Endodermal cell (in vitro differentiated cells): ENCODE measurements around the gene MTMR3. TPM values are rescaled to one million over a fixed set of nuclear protein-coding genes. Genes with fewer than 3 reads are reported as not detected.

Experiments
- DNase-seq: peaks from one replicate; pipeline ENCODE4 v3.0.0-alpha.2; 2017
- H3K27ac ChIP-seq: 2 replicates; pipeline ENCODE4 v1.5.1; 2013; ENCODE audit warnings: mild to moderate bottlenecking, low read depth, low read length, moderate library complexity
- H3K27me3 ChIP-seq: 2 replicates; pipeline ENCODE4 v1.6.1; 2013; ENCODE audit warnings: mild to moderate bottlenecking, low read length, moderate library complexity; ENCODE audit not compliant: insufficient read depth, control insufficient read depth, poor library complexity, severe bottlenecking
- H3K36me3 ChIP-seq: 2 replicates; pipeline ENCODE4 v1.7.0; 2013; ENCODE audit warnings: mild to moderate bottlenecking, low read length, moderate library complexity; ENCODE audit not compliant: control insufficient read depth, insufficient read depth
- H3K4me1 ChIP-seq: one replicate; pipeline ENCODE4 v1.7.0; 2013; ENCODE audit warnings: low read length; ENCODE audit not compliant: control insufficient read depth, insufficient read depth
- H3K4me3 ChIP-seq: 2 replicates; pipeline ENCODE4 v1.5.1; 2013; ENCODE audit warnings: mild to moderate bottlenecking, low read length, moderate library complexity
- H3K9ac ChIP-seq: 2 replicates; pipeline ENCODE4 v1.6.1; 2013; ENCODE audit warnings: mild to moderate bottlenecking, low read length, moderate library complexity; ENCODE audit not compliant: poor library complexity, severe bottlenecking; ENCODE audit errors: extremely low read depth
- H3K9me3 ChIP-seq: 2 replicates; pipeline ENCODE4 v1.6.1; 2013; ENCODE audit warnings: mild to moderate bottlenecking, low read length, moderate library complexity; ENCODE audit not compliant: control insufficient read depth
- H3K27ac Mint-ChIP-seq: 2 replicates; pipeline ENCODE4 v1.8.0; 2020; ENCODE audit warnings: mixed read lengths
- H3K27me3 Mint-ChIP-seq: 2 replicates; pipeline ENCODE4 v1.8.0; 2021; ENCODE audit warnings: mild to moderate bottlenecking, mixed read lengths; ENCODE audit not compliant: insufficient read depth
- H3K36me3 Mint-ChIP-seq: 2 replicates; pipeline ENCODE4 v1.8.0; 2020; ENCODE audit warnings: low read depth, mixed read lengths
- H3K4me1 Mint-ChIP-seq: 2 replicates; pipeline ENCODE4 v1.8.0; 2020; ENCODE audit warnings: mixed read lengths
- H3K4me3 Mint-ChIP-seq: 2 replicates; pipeline ENCODE4 v1.8.0; 2020; ENCODE audit warnings: mild to moderate bottlenecking, moderate library complexity, mixed read lengths
- H3K9me3 Mint-ChIP-seq: 2 replicates; pipeline ENCODE4 v1.8.0; 2020; ENCODE audit warnings: mild to moderate bottlenecking, mixed read lengths
- WGBS, 2 experiments: methylation state at CpG; one replicate each; pipeline versions ENCODE4 v1.1.5 to v1.1.7; 2013; ENCODE audit warnings: missing lambda C conversion rate in 2 of 2, mixed read lengths in 1 of 2; ENCODE audit not compliant: insufficient coverage in 1 of 2, insufficient read length in 1 of 2; 5-methylcytosine and 5-hydroxymethylcytosine counted together
- total RNA-seq, 2 donors: library from RNA; stranded (reverse); fragmentation: NEBNext Ultra II Directional in 1 of 2; extraction: Animal tissue kit (Norgen Biotek cat#: 25700) in 1 of 2; gene quantifications; 2 replicates in 1 of 2; 3 replicates in 1 of 2; pipeline ENCODE4 v1.2.1, GENCODE V29; 2021
- TF ChIP-seq, protein P1 (sequence below): fragments of 200-600 bp; sonication (generic); conservative IDR thresholded peaks from 2 replicates; pipeline ENCODE4 v1.5.0; 2021; ENCODE audit warnings: antibody characterized with exemption, mild to moderate bottlenecking

MTMR3 gene
- total RNA-seq, 2 donors from 2014 or later = 30.9 to 41.3 TPM

DNA sequence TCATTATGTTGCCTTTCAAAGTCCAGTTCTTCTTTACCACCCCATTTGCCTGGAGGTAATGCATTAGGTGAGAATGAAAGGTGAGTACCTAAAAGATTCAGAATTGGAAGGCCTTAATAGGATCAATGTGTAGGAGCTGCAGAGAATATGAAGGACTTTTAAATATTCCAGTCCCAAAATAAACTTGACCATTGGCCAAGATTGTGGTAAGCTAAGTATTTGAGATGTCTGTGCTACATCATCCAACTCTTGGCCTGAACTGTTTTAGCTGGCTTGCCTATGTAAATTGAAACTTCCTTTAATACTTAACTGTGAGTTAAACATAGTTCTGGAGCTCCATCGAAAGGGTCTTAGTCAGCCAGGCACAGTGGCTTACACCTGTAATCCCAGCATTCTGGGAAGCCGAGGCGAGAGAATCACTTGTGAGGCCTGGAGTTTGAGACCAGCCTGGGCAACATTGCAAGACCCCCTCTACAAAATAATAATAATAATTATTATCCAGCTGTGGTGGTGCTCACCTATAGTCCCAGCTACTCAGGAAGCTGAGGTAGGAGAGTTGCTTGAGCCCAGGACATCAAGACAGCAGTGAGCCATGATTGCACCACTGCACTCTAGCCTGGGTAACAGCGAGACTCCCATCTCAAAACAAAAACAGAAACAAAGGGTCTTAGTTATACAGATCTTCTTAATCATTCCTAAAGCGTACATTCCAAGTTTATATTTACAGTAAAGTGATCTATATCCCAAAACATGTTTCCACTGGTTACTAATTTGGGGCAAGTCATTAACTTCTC lies 29.8 kb downstream of the MTMR3 start:
- Mint-ChIP-seq H3K4me1 (peaks cover 36% of the 10 kb centered on the region), H3K27ac (no peak overlapping the region), H3K27me3 (no peaks in the 10 kb centered on the region), H3K9me3 (no peaks in the 10 kb centered on the region), H3K4me3 (no peak overlapping the region), H3K36me3 (no peaks in the 10 kb centered on the region)
- H3K9ac ChIP-seq = no peak overlapping the region
- TF ChIP-seq, protein P1, sequence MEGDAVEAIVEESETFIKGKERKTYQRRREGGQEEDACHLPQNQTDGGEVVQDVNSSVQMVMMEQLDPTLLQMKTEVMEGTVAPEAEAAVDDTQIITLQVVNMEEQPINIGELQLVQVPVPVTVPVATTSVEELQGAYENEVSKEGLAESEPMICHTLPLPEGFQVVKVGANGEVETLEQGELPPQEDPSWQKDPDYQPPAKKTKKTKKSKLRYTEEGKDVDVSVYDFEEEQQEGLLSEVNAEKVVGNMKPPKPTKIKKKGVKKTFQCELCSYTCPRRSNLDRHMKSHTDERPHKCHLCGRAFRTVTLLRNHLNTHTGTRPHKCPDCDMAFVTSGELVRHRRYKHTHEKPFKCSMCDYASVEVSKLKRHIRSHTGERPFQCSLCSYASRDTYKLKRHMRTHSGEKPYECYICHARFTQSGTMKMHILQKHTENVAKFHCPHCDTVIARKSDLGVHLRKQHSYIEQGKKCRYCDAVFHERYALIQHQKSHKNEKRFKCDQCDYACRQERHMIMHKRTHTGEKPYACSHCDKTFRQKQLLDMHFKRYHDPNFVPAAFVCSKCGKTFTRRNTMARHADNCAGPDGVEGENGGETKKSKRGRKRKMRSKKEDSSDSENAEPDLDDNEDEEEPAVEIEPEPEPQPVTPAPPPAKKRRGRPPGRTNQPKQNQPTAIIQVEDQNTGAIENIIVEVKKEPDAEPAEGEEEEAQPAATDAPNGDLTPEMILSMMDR = no peak
- H3K4me1 ChIP-seq = peaks cover under 1% of the 10 kb centered on the region
- DNase-seq = no peak
- 87 to 97% methylated on average over 3 to 5 of the region's 5 CpGs for WGBS, 2 experiments
- no peaks in the 10 kb centered on the region for H3K9me3 ChIP-seq
- H3K36me3 ChIP-seq = no peaks in the 10 kb centered on the region
- no peaks in the 10 kb centered on the region for H3K27me3 ChIP-seq
- H3K4me3 ChIP-seq = no peak overlapping the region
- H3K27ac ChIP-seq = no peak overlapping the region

DNA sequence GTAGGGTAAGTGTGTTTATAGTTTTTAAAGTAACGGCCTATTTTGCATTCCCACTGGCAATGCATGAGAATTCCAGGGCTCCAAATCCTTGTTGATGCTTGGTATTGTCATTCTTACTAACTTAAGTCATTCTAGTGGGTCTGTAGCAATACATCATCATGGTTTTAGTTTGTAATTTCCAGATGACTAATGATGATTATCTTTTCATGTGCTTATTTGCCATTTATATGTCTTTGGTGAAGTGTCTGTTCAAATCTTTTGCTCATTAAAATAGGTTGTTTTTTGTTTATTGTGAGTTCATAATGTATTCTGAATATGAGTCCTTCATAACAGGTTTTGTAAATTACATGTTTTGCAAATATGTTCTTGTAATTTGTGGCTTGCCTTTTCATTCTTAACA lies 31.2 kb downstream of the MTMR3 start:
- Histone ChIP-seq H3K4me3 (no peak overlapping the region), H3K4me1 (no peaks in the 10 kb centered on the region), H3K36me3 (no peaks in the 10 kb centered on the region), H3K9ac (no peak overlapping the region), H3K27ac (no peak overlapping the region), H3K27me3 (no peaks in the 10 kb centered on the region), H3K9me3 (no peaks in the 10 kb centered on the region)
- Mint-ChIP-seq H3K9me3 (no peaks in the 10 kb centered on the region), H3K4me3 (peak overlapping the region; percentile 40), H3K4me1 (peaks cover 29% of the 10 kb centered on the region), H3K36me3 (no peaks in the 10 kb centered on the region), H3K27ac (peak overlapping the region; percentile 89), H3K27me3 (no peaks in the 10 kb centered on the region)
- no peak for DNase-seq
- WGBS, 2 experiments = 41 to 50% methylated on average over 1 of the region's 1 CpG
- TF ChIP-seq, protein P1 = no peak

DNA sequence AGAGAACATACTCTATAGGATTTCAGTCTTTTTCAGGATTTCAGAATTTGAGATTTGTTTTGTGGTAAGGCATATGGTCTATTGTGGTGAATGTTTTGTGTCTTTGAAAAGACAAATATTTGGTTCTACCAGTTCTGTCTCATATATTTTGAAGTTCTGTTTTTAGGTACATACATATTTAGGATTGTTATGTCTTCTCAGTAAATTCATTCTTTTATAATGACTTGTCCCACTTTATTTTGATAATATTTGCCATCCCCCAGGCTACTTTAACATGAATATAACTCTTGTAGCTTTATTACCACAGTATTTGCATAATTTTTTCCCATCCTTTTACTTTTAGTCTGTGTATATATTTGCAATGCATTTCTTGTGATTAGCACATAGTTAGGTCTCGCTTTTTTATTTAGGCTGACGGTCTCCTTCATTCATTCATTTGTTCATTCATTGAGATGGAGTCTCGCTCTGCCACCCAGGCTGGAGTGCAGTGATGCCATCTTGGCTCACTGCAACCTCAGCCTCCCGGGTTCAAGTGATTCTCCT lies 32.1 kb downstream of the MTMR3 start:
- H3K9me3 Mint-ChIP-seq = no peaks in the 10 kb centered on the region
- Histone ChIP-seq H3K27me3 (no peaks in the 10 kb centered on the region), H3K9me3 (no peaks in the 10 kb centered on the region), H3K36me3 (no peaks in the 10 kb centered on the region), H3K9ac (no peak overlapping the region), H3K4me3 (no peak overlapping the region), H3K27ac (no peak overlapping the region), H3K4me1 (no peaks in the 10 kb centered on the region)
- DNase-seq = no peak
- TF ChIP-seq, protein P1 = no peak
- H3K4me3 Mint-ChIP-seq = no peak overlapping the region
- H3K4me1 Mint-ChIP-seq = peaks cover 29% of the 10 kb centered on the region
- 93 to 100% methylated on average over 4 of the region's 4 CpGs for WGBS, 2 experiments
- peak overlapping the region; percentile 74 for H3K27ac Mint-ChIP-seq
- H3K27me3 Mint-ChIP-seq = no peaks in the 10 kb centered on the region
- no peaks in the 10 kb centered on the region for H3K36me3 Mint-ChIP-seq
